Measurements from ENCODE around the gene DAPP1.
"Not testable (repeated sequence)": the region's sequence is repeated elsewhere in the genome, so short reads cannot be mapped to it uniquely, and the experiment has no call there.

DAPP1 gene

GRCh38 chr4:99816545-99817308, at the start of gene DAPP1:
DAPP1 (plus strand) TSS chr4:99816827; CDS start chr4:99816914, 87 bp downstream.
- TF ChIP-seq ZFX (IDR thresholded peaks at IDR 0.05): no peak
- TF ChIP-seq CTCF (conservative IDR thresholded peaks at IDR 0.05): no peak
- no peak within 1 kb of the TSS for H3K27ac ChIP-seq

GRCh38 chr4:99770842-99771241, 45.8 kb upstream of the DAPP1 start:
- H3K27ac ChIP-seq: not testable (repeated sequence)

DNA sequence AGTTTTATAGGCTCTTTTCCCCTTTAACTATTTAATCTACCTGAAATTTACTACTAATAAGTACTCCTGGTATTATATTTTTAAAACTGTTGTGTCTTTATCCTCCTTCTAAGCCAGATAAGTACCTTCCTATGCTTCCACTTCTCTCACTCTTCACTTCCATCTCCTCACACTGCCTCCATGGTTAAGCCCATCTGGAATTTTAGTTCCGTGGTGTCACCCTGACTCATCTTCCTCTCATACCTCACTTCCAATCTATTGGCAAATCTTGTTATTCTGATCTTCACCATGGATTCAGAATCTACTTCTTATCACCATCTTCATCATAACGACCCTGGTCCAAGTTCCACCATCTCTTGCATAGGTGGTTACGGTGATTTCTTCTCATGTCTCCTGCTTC, 32.7 kb upstream of the DAPP1 start:
- TF ChIP-seq ZFX (IDR thresholded peaks at IDR 0.05) (no peak), CTCF (conservative IDR thresholded peaks at IDR 0.05) (no peak)
- no peak overlapping the region for H3K27ac ChIP-seq

- H3K27ac ChIP-seq: no peak overlapping the region
- TF ChIP-seq ZFX (IDR thresholded peaks at IDR 0.05) (no peak), CTCF (conservative IDR thresholded peaks at IDR 0.05) (no peak)
Measured at GRCh38 chr4:99784842-99785241, 31.8 kb upstream of the DAPP1 start.

DNA sequence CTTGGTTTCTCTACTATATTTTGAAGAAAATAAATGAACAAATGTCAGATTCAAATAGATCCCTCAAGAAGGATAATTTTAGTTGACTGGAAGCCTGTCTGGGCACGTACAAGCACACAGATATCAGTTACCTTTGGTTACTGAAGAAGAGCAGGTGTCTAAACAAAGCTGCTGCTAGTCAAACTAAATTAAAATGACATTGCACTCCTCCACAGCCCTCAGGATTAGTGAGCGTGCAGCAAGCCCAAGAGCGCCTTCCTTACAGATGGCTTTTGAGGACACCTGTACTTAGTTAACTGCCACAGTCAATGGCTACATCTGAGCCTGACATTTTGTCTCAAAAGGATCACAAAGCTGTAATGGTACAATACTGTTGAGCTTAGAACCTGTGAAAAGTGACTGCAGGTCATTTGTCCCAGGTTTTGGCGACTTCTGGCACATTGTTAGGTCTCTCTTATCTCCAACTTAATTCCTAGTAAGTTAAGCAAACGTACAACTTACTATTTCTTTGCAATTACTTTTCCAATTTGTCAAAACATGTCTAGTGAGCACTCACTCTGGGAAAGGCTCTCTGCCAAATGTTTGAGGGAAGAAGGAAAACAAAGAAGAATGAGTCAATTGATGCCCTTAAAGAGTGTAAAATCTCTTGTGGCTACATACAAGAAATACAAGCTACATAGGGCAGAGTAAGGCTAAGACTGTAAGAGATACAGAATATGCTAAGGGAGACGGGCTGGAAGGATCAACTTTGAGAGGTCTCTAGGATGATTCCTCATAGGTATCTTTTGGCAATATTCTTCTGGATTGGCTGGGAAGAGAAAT, 25.6 kb upstream of the DAPP1 start:
- H3K27ac ChIP-seq: no peak overlapping the region
- TF ChIP-seq ZFX (IDR thresholded peaks at IDR 0.05) (no peak), CTCF (conservative IDR thresholded peaks at IDR 0.05) (no peak)

DNA sequence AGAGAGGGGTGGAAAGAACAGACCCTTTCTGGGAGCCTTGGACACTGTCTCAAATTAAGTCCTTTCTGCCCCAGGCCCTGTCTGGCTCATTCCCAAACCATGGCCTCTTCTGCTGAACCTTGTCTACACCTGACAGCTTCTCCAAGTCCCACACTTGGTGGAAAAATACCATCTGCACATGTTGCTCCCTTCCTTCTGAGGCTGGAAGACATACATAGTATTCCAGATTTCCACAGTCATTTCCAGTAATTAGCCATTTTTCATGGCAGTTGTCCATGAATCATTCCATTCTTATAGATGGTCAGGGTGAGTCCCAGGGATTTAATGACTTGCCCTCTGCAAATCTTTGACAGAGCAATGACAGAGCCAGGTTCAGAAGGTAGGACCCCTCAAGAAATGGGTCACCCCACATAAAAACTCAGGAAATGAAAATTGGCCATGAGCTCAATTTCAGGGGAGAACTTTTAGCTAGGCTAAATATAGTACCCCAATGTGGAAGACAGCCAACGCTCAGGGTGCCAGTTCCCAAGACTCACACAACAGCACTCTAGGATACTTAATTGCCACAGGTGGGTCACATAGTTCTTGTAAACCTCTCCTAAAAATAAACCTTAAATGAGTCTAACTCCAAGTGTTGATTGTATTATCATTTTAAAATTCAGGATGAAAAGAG, 16.2 kb upstream of the DAPP1 start:
- H3K27ac ChIP-seq: no peak overlapping the region
- TF ChIP-seq CTCF (conservative IDR thresholded peaks at IDR 0.05) (no peak), ZFX (IDR thresholded peaks at IDR 0.05) (no peak)

DNA sequence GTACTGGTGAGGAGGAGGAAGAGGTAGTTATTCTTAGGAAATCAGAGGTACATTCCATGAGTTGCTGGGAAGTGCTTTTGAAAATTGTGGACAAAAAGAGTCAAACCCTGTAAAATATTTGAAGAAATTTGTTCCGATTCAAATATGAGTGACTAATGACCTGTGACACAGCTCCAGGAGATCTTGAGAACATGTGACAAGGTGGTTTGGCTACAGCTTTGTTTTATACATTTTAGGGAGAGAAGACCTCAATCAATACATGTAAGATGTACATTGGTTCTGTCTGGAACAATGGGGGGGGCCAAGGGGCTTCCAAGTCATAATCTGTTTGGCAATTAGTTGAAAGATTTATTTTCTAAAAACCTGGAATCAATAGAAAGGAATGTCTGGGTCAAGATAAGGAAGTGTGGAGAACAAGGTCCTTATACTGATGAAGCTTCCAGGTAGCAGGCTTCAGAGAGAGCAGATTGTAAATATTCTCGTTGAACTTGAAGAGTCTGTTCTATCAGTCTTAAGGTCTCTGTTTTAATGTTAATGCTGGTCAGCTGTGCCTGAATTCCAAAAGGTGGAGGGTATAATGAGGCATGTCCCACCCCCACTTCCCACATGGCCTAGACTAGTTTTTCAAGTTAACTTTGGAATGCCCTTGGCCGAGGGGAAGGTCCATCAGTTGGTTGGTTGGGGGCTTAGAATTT, 15.5 kb upstream of the DAPP1 start:
- TF ChIP-seq ZFX (IDR thresholded peaks at IDR 0.05) (no peak), CTCF (conservative IDR thresholded peaks at IDR 0.05) (no peak)
- H3K27ac ChIP-seq: no peak overlapping the region
